ENCODE measurements around the gene UBR3. TPM values are rescaled to one million over a fixed set of nuclear protein-coding genes. Genes with fewer than 3 reads are reported as not detected.

The UBR3 gene
- total RNA-seq, 2 donors from 2014 or later, result 20.4 to 24.8 TPM

DNA sequence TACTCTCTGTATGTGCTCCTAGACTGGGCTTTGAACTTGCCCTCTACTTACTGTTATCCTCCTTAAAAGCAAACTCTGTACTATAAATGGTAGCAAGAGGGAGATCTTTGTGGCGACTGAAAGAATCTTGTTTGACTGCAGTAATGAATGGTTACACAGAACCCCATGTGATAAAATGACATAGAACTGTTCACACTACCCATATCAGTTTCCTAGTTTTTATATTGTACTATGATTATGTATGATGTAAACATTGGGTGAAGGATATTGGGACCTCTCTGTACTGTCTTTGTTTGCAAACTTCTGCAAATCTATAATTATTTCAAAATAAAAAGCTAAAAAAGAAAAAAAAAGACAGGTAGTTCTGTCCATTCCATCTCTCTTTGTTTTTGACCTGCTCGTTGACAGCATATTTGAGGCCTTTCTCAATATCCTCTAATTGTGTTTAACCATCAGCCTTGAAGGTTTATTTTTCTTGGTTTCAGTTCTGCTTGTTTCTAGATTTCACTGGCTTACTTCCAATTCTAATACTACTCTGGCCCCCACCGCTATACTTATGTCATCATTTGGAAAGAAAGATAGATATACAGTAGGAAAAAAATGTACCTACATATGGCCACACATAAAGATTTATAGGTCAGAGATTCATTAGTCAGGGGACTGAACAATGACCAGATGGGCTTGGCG is 271.5 kb downstream of the UBR3 start:
- no peaks in the 10 kb centered on the region for H3K36me3 Mint-ChIP-seq (ENCODE audit: low read depth)
- H3K9me3 ChIP-seq (ENCODE audit: control insufficient read depth, low read length), result peaks cover 13% of the 10 kb centered on the region
- no peaks in the 10 kb centered on the region for H3K36me3 ChIP-seq (ENCODE audit: control insufficient read depth, insufficient read depth, low read length)

DNA sequence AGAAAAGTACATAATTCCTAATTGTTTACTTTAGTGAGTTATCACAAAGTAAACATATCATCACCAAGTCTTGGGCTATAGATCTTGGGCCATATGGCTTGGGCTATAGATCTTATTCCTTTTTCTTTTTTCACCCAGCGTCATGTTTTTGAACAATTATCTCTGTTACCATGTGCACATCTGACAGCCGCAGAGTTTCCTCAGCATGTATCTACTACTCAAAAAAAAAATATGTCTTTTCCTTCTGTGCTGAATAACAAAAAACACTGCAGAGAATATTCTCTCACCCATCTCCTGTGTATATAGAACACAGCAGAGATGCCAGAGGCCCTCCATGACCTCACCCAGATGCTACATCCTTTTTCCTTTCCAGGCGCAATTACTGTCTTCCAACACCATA is 274.5 kb downstream of the UBR3 start:
- Histone ChIP-seq H3K9ac (ENCODE audit: extremely low read depth, low read length, poor library complexity, severe bottlenecking) (no peak overlapping the region), H3K4me3 (ENCODE audit: low read length) (no peak overlapping the region), H3K27ac (ENCODE audit: low read depth, low read length) (no peak overlapping the region), H3K9me3 (ENCODE audit: control insufficient read depth, low read length) (peaks cover 8% of the 10 kb centered on the region), H3K36me3 (ENCODE audit: control insufficient read depth, insufficient read depth, low read length) (no peaks in the 10 kb centered on the region), H3K27me3 (ENCODE audit: control insufficient read depth, insufficient read depth, low read length, poor library complexity, severe bottlenecking) (no peaks in the 10 kb centered on the region), H3K4me1 (ENCODE audit: control insufficient read depth, insufficient read depth, low read length) (no peaks in the 10 kb centered on the region)
- Mint-ChIP-seq H3K9me3 (peaks cover 7% of the 10 kb centered on the region), H3K27ac (no peak overlapping the region), H3K4me3 (no peak overlapping the region), H3K4me1 (no peaks in the 10 kb centered on the region), H3K36me3 (ENCODE audit: low read depth) (no peaks in the 10 kb centered on the region), H3K27me3 (ENCODE audit: insufficient read depth) (no peaks in the 10 kb centered on the region)
- WGBS, 2 experiments (ENCODE audit: insufficient coverage in 1 of 2, insufficient read length in 1 of 2), result 86 to 93% methylated on average over 1 to 3 of the region's 3 CpGs
- TF ChIP-seq, protein P1, sequence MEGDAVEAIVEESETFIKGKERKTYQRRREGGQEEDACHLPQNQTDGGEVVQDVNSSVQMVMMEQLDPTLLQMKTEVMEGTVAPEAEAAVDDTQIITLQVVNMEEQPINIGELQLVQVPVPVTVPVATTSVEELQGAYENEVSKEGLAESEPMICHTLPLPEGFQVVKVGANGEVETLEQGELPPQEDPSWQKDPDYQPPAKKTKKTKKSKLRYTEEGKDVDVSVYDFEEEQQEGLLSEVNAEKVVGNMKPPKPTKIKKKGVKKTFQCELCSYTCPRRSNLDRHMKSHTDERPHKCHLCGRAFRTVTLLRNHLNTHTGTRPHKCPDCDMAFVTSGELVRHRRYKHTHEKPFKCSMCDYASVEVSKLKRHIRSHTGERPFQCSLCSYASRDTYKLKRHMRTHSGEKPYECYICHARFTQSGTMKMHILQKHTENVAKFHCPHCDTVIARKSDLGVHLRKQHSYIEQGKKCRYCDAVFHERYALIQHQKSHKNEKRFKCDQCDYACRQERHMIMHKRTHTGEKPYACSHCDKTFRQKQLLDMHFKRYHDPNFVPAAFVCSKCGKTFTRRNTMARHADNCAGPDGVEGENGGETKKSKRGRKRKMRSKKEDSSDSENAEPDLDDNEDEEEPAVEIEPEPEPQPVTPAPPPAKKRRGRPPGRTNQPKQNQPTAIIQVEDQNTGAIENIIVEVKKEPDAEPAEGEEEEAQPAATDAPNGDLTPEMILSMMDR (conservative IDR thresholded peaks at IDR 0.05), result no peak
- no peak for DNase-seq

More for the DNA sequence above, 271.5 kb downstream of the UBR3 start:
- Histone ChIP-seq H3K9ac (ENCODE audit: extremely low read depth, low read length, poor library complexity, severe bottlenecking) (no peak overlapping the region), H3K4me1 (ENCODE audit: control insufficient read depth, insufficient read depth, low read length) (no peaks in the 10 kb centered on the region), H3K27ac (ENCODE audit: low read depth, low read length) (no peak overlapping the region), H3K27me3 (ENCODE audit: control insufficient read depth, insufficient read depth, low read length, poor library complexity, severe bottlenecking) (no peaks in the 10 kb centered on the region), H3K4me3 (ENCODE audit: low read length) (no peak overlapping the region)
- DNase-seq, result no peak
- Mint-ChIP-seq H3K27me3 (ENCODE audit: insufficient read depth) (no peaks in the 10 kb centered on the region), H3K4me1 (no peaks in the 10 kb centered on the region), H3K9me3 (peaks cover 11% of the 10 kb centered on the region), H3K4me3 (no peak overlapping the region), H3K27ac (no peak overlapping the region)
- TF ChIP-seq, protein P1 (conservative IDR thresholded peaks at IDR 0.05), result no peak
- WGBS, 2 experiments (ENCODE audit: insufficient coverage in 1 of 2, insufficient read length in 1 of 2), result 80 to 97% methylated on average over 2 to 3 of the region's 4 CpGs

DNA sequence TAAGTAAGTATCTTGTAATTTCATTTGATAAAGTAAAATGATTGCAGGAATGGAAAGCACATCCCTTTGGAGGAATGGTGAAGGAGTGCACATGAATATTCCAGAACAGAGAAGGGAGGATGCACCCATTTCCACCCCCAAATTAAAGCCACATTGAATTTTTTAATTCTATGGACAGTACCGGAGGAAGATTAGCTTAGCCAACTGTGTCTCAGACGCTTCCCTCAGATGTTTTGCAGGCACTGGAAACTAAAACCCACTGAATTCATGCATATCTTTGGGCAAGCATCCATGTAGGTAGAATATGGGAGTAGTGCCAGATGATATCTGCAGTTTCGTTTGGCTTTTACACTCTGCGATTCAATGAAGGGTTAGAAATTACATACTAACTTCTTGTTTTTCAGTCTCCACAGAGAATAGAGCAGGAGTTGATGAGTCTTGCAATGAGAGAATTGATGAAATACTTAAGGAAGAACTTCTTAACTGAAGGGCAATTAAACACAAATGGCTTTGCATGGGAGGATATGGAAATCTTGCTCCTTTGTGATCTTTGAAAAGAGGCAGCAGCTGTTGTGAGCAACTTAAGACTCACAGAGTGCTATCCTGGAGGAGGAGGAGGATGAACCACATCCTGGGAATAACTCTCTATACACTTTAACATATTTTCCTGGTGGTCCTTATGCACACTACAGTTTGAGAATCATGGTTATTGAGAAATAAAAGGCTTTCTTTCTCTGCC is 279.0 kb downstream of the UBR3 start:
- TF ChIP-seq, protein P1 (conservative IDR thresholded peaks at IDR 0.05), result no peak
- peaks cover 2% of the 10 kb centered on the region for H3K4me1 ChIP-seq (ENCODE audit: control insufficient read depth, insufficient read depth, low read length)
- no peaks in the 10 kb centered on the region for H3K36me3 Mint-ChIP-seq (ENCODE audit: low read depth)
- no peaks in the 10 kb centered on the region for H3K27me3 ChIP-seq (ENCODE audit: control insufficient read depth, insufficient read depth, low read length, poor library complexity, severe bottlenecking)
- H3K4me3 Mint-ChIP-seq, result no peak overlapping the region
- peak; percentile 3 for DNase-seq
- H3K36me3 ChIP-seq (ENCODE audit: control insufficient read depth, insufficient read depth, low read length), result no peaks in the 10 kb centered on the region
- no peak overlapping the region for H3K27ac ChIP-seq (ENCODE audit: low read depth, low read length)
- peaks cover 8% of the 10 kb centered on the region for H3K4me1 Mint-ChIP-seq
- no peak overlapping the region for H3K4me3 ChIP-seq (ENCODE audit: low read length)
- H3K9me3 Mint-ChIP-seq, result peaks cover 11% of the 10 kb centered on the region
- H3K9me3 ChIP-seq (ENCODE audit: control insufficient read depth, low read length), result peaks cover 12% of the 10 kb centered on the region
- H3K27me3 Mint-ChIP-seq (ENCODE audit: insufficient read depth), result peaks cover 27% of the 10 kb centered on the region
- no peak overlapping the region for H3K27ac Mint-ChIP-seq
- no peak overlapping the region for H3K9ac ChIP-seq (ENCODE audit: extremely low read depth, low read length, poor library complexity, severe bottlenecking)
- whole genome bisulfite sequencing, 2 experiments (ENCODE audit: insufficient coverage in 1 of 2, insufficient read length in 1 of 2), result 90 to 92% methylated on average over 2 to 4 of the region's 4 CpGs

Data from endodermal cell (in vitro differentiated cells).